Neutrophil (primary cell): ENCODE data around the gene SYNJ2.

Experiments used
- H3K27ac ChIP-seq: fragments of 200-600 bp; sonication (generic); 2 replicates; pipeline ENCODE4 v1.5.1; 2016; ENCODE audit warnings: mild to moderate bottlenecking, moderate library complexity
- H3K27me3 ChIP-seq: fragments of 200-600 bp; sonication (generic); 2 replicates; pipeline ENCODE4 v1.6.0; 2016; ENCODE audit warnings: mild to moderate bottlenecking
- H3K36me3 ChIP-seq: fragments of 200-600 bp; sonication (generic); 2 replicates; pipeline ENCODE4 v1.5.1; 2017
- H3K4me1 ChIP-seq, 2 experiments: fragments of 200-600 bp in 1 of 2; sonication (generic) in 1 of 2; 1 replicate in 1 of 2; 2 replicates in 1 of 2; pipeline versions ENCODE4 v1.5.1 to v1.6.1; 2013 to 2016; ENCODE audit warnings: low read depth in 1 of 2, low read length in 1 of 2, mild to moderate bottlenecking in 1 of 2, moderate library complexity in 1 of 2; ENCODE audit not compliant: control insufficient read depth in 1 of 2, insufficient read depth in 1 of 2
- H3K4me3 ChIP-seq, 2 experiments: fragments of 200-600 bp in 1 of 2; sonication (generic) in 1 of 2; 1 replicate in 1 of 2; 2 replicates in 1 of 2; pipeline ENCODE4 v1.5.1; 2013 to 2016; ENCODE audit warnings: low read depth in 1 of 2, low read length in 1 of 2, mild to moderate bottlenecking in 1 of 2, moderate library complexity in 1 of 2
- H3K9me3 ChIP-seq: fragments of 200-600 bp; sonication (generic); 2 replicates; pipeline ENCODE4 v1.5.1; 2016
- CTCF ChIP-seq: fragments of 200-600 bp; sonication (generic); IDR thresholded peaks from 2 replicates; pipeline ENCODE4 v1.5.1; 2016; ENCODE audit warnings: antibody characterized with exemption

Gene SYNJ2

GRCh38 chr6:158061361-158061708 lies 79.7 kb downstream of the SYNJ2 start:
- peaks cover 0 to 5% of the 10 kb centered on the region in 2 experiments for H3K4me1 ChIP-seq
- no peak for TF ChIP-seq CTCF
- H3K27ac ChIP-seq = no peak overlapping the region
- no peaks in the 10 kb centered on the region for H3K9me3 ChIP-seq
- H3K27me3 ChIP-seq = no peaks in the 10 kb centered on the region
- peaks cover 43% of the 10 kb centered on the region for H3K36me3 ChIP-seq
- H3K4me3 ChIP-seq = no peak overlapping the region

GRCh38 chr6:158061709-158062461 lies 80.2 kb downstream of the SYNJ2 start:
- Histone ChIP-seq H3K9me3 (no peaks in the 10 kb centered on the region), H3K4me3 (no peak overlapping the region), H3K27ac (no peak overlapping the region), H3K4me1 (peaks cover 0 to 5% of the 10 kb centered on the region in 2 experiments), H3K36me3 (peaks cover 46% of the 10 kb centered on the region), H3K27me3 (no peaks in the 10 kb centered on the region)
- no peak for TF ChIP-seq CTCF

- Histone ChIP-seq H3K9me3 (no peaks in the 10 kb centered on the region), H3K27me3 (no peaks in the 10 kb centered on the region), H3K36me3 (peaks cover 55% of the 10 kb centered on the region), H3K27ac (no peak overlapping the region), H3K4me3 (no peak overlapping the region), H3K4me1 (no peaks in the 10 kb centered on the region)
- no peak for TF ChIP-seq CTCF
Observed at GRCh38 chr6:158063736-158064135, 82.1 kb downstream of the SYNJ2 start.

- Histone ChIP-seq H3K36me3 (peaks cover 62% of the 10 kb centered on the region), H3K9me3 (no peaks in the 10 kb centered on the region), H3K27me3 (no peaks in the 10 kb centered on the region), H3K27ac (no peak overlapping the region), H3K4me1 (no peaks in the 10 kb centered on the region), H3K4me3 (no peak overlapping the region)
- TF ChIP-seq CTCF = no peak
Observed at GRCh38 chr6:158064725-158065251, 83.1 kb downstream of the SYNJ2 start.

GRCh38 chr6:158066136-158066781 lies 84.6 kb downstream of the SYNJ2 start:
- no peak for TF ChIP-seq CTCF
- Histone ChIP-seq H3K9me3 (no peaks in the 10 kb centered on the region), H3K36me3 (peaks cover 77% of the 10 kb centered on the region), H3K27ac (no peak overlapping the region), H3K27me3 (no peaks in the 10 kb centered on the region), H3K4me3 (no peak overlapping the region), H3K4me1 (no peaks in the 10 kb centered on the region)
